Iris pigment epithelial cell (primary cell): ENCODE data around the gene ACOX3.
"Not testable (repeated sequence)": the region's sequence is repeated elsewhere in the genome, so short reads cannot be mapped to it uniquely, and the experiment has no call there.

Experiments
- DNase-seq: peaks from one replicate; pipeline ENCODE4 v3.0.0-alpha.2; 2011; ENCODE audit warnings: low read depth

Gene ACOX3

DNA sequence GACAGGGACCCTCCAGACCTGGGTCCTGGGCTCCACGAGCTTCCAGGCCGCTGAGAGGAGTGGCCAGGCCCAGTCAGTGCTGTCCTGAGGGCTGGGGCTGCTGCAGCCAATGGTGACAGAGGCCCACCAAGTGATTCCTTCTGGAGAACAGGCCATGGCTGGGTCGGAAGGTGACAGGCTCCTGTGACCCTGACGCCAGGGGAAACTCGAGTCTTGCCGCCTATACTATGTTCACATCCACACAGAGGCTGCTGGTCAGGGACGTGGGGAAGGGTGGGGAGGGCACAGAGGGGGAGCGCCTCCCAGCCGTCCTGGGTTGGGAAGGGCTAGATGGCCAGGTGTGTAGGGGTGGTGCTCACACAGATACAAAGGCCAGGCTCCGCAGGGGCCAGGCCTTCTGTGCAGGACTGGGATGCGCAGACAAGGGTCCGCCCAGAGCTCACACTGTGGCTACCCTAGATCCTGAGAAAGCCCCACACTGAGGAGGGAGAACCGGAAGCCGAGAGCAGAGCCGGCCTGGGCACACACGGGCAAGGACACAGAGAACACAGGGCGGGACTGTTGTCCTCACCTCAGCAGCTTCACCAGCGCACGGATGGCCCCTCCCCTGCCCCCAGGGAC, 89.6 kb downstream of the ACOX3 start:
- DNase-seq, result no peak

GRCh38 chr4:8350352-8350751, 90.2 kb downstream of the ACOX3 start:
- DNase-seq, result no peak

DNA sequence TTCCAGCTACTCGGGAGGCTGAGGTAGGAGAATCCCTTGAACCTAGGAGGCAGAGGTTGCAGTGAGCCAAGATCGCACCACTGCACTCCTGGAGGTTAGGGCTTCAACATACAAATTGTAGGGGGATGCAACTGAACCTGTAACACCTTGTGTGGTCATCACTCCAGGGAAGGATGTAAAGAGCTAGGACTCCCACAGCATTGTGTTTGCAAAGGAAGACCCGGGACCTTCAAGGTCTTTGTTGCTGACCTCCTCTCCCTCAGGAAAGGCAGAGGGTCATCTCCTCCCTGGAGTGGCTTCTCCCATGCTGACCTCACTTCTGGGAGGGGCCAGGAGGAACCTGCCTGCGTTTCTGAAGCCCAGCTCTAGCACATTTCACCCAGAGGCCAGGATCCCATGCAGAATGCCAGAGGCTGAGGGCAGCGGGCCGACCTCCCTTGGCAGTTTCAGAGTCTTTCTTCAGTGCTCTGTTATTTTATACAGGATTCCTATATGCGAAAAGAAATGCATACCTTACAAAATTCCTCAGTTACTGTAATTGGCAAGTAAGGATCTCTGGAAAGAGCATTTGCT, 90.8 kb downstream of the ACOX3 start:
- no peak for DNase-seq

GRCh38 chr4:8349236-8349635, 91.3 kb downstream of the ACOX3 start:
- not testable (repeated sequence) for DNase-seq

DNA sequence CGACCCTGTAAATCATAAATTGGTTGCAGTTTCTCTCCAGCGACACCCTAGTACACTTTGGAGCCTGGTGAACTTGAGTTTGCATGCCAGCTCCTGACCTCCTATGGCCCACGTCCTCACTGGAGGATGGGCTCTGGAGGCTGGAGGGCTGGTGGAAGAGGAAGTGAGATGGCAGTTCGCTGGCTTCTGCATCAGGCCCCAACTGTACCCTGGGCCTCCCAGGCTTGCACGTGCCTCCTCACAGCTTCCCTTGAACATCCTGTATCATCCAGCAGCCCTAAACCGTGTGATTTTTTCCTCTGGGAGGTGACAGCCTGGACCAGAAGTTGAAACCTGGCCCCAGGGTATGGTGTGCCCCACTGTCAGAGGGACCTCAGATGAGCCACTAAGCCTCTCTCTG, 92.5 kb downstream of the ACOX3 start:
- no peak for DNase-seq

DNA sequence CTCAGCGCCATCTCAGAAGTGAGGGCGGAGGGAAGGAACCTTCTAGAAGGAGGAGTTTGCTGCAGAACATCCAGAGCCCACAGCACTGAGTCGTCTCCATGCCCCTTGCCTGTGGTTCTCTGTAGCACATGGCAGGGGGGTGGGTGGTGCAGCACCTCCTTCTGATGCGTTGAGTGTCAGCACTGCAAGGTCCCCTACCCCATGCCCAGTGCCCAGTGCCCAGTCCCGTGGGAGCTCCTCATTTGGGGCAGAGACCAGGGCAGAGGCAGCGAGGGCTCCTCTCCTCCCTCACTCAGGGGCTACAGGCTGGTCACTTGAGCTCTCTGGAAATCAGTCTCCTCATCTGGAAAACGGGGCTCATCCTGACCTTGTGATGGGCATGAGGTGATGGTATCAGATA, 92.9 kb downstream of the ACOX3 start:
- DNase-seq, result no peak

DNA sequence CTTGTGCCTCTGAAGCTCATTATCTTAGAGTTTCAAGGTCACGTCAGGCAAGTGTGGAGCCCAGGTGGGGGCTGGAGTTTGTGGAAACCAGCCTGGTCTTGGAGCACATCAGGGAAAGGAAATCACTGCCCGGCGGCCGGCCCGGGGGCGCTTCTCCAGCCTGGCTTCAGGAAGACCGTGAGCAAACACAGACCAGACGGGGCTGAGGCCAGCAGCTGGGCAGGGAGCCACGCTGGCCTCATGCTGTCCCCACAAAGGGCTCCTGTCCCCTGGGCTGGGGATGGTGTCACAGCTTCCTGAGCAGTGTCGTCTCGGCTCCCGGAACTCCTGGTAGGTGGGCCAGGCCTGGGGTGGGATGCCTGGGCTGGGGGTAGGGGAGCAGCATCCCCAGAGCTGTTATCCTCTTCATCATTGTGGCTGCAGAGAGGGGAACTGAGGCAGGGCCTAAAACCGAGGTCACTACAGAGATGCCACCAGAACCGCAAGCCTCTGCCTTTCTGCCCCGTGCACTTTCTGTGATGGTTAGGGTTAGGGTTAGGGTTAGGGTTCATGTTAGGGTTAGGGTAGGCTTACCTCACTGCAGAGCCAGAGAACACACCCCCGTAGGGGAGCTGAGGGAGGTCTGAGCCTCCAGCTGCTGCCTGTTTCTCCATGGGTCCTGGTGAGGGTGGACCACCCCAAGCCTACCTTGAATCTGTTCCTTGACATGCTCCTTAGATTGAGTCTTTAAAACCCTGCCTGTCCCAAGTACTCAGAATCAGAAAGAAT, 93.5 kb downstream of the ACOX3 start:
- no peak for DNase-seq

- DNase-seq, result no peak
Observed at GRCh38 chr4:8345946-8346814, 94.3 kb downstream of the ACOX3 start.

- no peak for DNase-seq
Observed at GRCh38 chr4:8345053-8345945, 95.2 kb downstream of the ACOX3 start.

GRCh38 chr4:8344377-8344776, 96.1 kb downstream of the ACOX3 start:
- no peak for DNase-seq

GRCh38 chr4:8343967-8344331, 96.6 kb downstream of the ACOX3 start:
- DNase-seq, result no peak

DNA sequence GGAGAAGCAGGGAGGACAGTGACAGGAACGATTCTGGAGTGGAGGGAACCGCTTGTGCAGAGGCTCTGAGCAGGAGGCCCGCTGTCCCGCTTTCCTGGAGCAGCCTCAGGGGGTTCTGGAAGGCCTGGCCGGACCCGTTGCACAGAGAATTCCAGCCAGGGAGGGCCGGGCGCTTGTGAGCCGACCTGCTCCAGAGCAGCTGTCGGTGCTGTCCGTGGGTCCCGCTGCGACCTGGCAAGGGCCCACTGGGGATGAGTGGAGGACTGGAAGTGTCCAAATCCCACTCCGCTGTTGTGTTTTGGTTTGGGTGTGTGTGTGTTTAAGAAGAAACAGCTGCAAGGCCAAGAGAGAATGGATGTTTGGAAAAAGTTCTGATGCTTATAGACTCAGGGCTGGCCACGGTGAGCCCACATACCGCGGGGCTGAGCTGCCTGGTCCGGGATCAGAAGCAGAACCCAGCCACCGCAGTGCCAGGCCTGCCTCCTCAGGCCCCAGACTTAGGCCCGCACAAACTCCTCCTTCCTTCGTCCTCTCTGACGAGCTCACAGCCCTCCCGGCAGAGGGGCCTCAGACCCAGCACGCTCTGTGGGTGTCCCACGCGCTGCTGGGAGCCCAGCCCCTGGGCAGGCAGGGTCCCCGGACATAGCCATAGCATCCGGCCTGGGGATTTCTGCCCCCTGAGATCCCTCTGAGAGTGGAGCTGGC, 97.1 kb downstream of the ACOX3 start:
- no peak for DNase-seq

- no peak for DNase-seq
Observed at GRCh38 chr4:8342651-8343261, 97.8 kb downstream of the ACOX3 start.

- no peak for DNase-seq
Observed at GRCh38 chr4:8341691-8342090, 98.8 kb downstream of the ACOX3 start.

DNA sequence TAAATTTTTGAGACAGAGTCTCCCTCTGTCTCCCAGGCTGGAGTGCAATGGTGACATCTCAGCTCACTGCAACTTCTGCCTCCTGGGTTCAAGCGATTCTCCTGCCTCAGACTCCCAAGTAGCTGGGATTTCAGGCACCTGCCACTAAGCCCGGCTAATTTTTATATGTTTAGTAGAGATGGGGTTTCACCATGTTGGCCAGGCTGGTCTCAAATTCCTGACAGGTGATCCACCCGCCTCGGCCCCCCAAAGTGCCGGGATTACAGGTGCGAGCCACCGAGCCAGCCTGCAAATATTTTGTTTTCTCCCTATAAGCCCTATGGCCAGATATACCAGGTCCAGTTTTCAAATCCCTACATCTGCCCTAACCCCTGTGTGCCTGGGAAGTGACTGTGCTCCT, 99.2 kb downstream of the ACOX3 start:
- DNase-seq, result not testable (repeated sequence)

DNA sequence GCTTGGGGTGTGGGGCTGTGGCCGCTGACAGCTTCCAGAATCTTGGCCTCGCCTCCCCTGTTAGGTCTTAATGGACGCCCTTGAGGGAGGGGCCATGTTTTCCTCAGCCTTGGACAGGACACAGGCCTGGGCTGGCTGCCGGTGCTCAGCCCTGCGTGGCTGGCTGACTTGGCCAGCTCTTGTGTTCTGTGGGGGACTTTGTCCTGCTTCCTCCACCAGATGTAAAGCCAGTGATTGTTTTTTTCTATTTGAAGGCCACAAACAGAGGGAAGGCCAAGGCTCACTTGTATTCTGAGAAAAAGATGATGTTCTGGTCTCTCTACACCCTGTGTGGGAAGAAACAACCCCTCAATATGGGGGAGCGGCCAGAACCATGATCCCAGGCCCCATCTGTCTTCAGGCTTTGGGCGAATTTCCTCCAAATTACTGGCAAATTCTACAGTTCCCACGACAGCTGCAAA, 99.7 kb downstream of the ACOX3 start:
- no peak for DNase-seq

GRCh38 chr4:8338351-8338961, 102.1 kb downstream of the ACOX3 start:
- DNase-seq, result no peak

DNA sequence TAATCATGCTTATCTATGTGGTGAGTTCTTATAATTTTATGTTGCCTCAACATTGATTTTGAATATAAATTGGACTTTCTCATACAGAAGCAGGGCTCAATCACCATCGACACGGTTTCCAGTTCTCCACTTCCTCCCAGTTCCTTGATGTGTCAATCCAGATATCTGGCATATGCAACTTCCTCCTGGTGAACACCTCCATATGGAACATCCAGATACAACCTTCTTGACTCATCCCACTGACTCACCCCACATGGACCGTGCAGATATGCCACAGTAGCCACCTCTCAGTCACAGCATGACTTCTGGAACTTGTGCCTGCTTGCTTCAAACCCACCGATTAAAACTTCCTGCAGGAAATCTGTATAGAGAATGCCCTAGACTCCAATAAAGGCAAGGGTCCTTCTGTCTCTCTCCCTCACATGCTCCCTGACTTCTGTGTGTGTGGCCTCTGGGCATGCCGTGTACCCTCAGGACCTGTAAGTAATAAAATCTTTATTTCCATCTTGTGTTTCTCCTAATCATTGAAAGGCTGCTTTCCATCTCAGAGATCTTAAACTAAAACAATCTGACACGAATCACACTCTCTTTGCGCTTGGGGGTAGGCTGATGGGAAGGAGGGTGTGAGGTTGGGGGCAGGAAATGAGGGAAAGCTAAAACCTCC, 104.0 kb downstream of the ACOX3 start:
- DNase-seq, result peak; percentile 24

- DNase-seq, result no peak
Observed at GRCh38 chr4:8335848-8336247, 104.7 kb downstream of the ACOX3 start.
